ENCODE data around the gene RBMS3.
"Not testable (repeated sequence)": the region's sequence is repeated elsewhere in the genome, so short reads cannot be mapped to it uniquely, and the experiment has no call there.

The RBMS3 gene

GRCh38 chr3:29618395-29619282 lies 337.8 kb downstream of the RBMS3 start:
- DNase-seq (ENCODE audit: low spot score), result no peak

- DNase-seq (ENCODE audit: low spot score), result no peak
Measured at GRCh38 chr3:29619676-29620075, 338.8 kb downstream of the RBMS3 start.

- DNase-seq (ENCODE audit: low spot score), result no peak
Measured at GRCh38 chr3:29627136-29628117, 346.6 kb downstream of the RBMS3 start.

GRCh38 chr3:29628795-29629194 lies 347.9 kb downstream of the RBMS3 start:
- DNase-seq (ENCODE audit: low spot score), result no peak

- no peak for DNase-seq (ENCODE audit: low spot score)
Measured at GRCh38 chr3:29635888-29636287, 355.0 kb downstream of the RBMS3 start.

- DNase-seq (ENCODE audit: low spot score), result no peak
Measured at GRCh38 chr3:29637068-29637467, 356.2 kb downstream of the RBMS3 start.

- no peak for DNase-seq (ENCODE audit: low spot score)
Measured at GRCh38 chr3:29639578-29640290, 358.9 kb downstream of the RBMS3 start.

- DNase-seq (ENCODE audit: low spot score), result no peak
Measured at GRCh38 chr3:29642393-29643033, 361.6 kb downstream of the RBMS3 start.

GRCh38 chr3:29643034-29643425 lies 362.2 kb downstream of the RBMS3 start:
- no peak for DNase-seq (ENCODE audit: low spot score)

GRCh38 chr3:29644261-29644660 lies 363.4 kb downstream of the RBMS3 start:
- DNase-seq (ENCODE audit: low spot score), result no peak

- DNase-seq (ENCODE audit: low spot score), result no peak
Measured at GRCh38 chr3:29644956-29645636, 364.2 kb downstream of the RBMS3 start.

- DNase-seq (ENCODE audit: low spot score), result no peak
Measured at GRCh38 chr3:29646043-29646442, 365.2 kb downstream of the RBMS3 start.

GRCh38 chr3:29649815-29650547 lies 369.1 kb downstream of the RBMS3 start:
- peak; percentile 9 for DNase-seq (ENCODE audit: low spot score)

- DNase-seq (ENCODE audit: low spot score), result no peak
Measured at GRCh38 chr3:29653680-29654079, 372.8 kb downstream of the RBMS3 start.

GRCh38 chr3:29655015-29655747 lies 374.3 kb downstream of the RBMS3 start:
- DNase-seq (ENCODE audit: low spot score), result peak; percentile 13

- no peak for DNase-seq (ENCODE audit: low spot score)
Measured at GRCh38 chr3:29665688-29666087, 384.8 kb downstream of the RBMS3 start.

GRCh38 chr3:29668233-29668632 lies 387.4 kb downstream of the RBMS3 start:
- DNase-seq (ENCODE audit: low spot score), result no peak

GRCh38 chr3:29668728-29669127 lies 387.9 kb downstream of the RBMS3 start:
- DNase-seq (ENCODE audit: low spot score), result no peak

- DNase-seq (ENCODE audit: low spot score), result not testable (repeated sequence)
Measured at GRCh38 chr3:29670476-29670875, 389.6 kb downstream of the RBMS3 start.

GRCh38 chr3:29677421-29677820 lies 396.6 kb downstream of the RBMS3 start:
- no peak for DNase-seq (ENCODE audit: low spot score)

Measured in kidney capillary endothelial cell (primary cell).